Hematopoietic multipotent progenitor cell treated with erythropoietin and hydrocortisone succinate and interleukin-3 and kit ligand, for 4 days (in vitro differentiated cells): ENCODE results near the gene C1RL.
"Not testable (repeated sequence)": the region's sequence is repeated elsewhere in the genome, so short reads cannot be mapped to it uniquely, and the experiment has no call there.

Experiments used
- DNase-seq: peaks from one replicate; pipeline ENCODE4 v3.0.0-alpha.2; 2015

C1RL gene

DNA sequence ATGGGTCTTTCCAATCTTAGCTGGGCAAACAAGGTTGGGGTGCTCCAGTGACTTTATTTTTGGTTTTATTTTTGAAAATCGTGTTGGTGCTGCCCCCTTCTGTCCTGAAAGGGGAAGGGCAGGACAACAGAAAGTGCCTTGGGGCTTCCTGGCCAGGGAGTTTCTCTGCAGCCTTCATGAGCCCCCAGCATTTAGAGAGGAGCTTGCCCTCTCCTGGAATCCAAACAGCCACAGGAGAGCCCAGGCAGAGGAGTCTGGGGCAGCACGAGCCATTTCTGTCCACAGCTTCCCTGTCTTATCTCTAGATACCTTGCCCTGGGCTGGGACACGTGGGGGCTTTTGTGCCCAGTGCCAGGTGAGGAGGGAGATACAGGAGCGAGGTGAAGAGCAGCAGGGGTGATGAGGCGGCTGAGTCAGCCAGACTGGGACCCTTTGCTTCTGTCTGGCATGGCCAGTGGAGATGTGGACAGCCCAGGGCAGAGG is 4.4 kb upstream of the C1RL start:
- DNase-seq = peak; percentile 73

DNA sequence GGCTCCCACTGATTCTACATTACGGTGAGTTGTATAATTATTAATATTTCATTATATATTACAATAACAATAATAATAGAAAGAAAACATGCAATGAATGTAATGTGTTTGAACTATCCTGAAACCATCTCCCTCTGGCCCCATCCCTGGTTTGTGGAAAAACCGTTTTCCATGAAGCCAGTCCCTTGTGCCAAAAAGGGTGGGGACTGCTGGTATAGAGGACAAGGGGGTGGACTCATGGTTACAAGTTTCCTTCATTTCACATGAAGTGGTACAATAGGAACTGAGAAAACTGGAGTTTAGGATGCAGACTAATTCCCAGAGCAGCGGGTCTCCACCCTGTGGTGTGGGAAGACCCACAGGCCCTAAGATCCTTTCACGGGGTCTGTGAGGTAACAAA is 3.0 kb upstream of the C1RL start:
- no peak for DNase-seq

DNA sequence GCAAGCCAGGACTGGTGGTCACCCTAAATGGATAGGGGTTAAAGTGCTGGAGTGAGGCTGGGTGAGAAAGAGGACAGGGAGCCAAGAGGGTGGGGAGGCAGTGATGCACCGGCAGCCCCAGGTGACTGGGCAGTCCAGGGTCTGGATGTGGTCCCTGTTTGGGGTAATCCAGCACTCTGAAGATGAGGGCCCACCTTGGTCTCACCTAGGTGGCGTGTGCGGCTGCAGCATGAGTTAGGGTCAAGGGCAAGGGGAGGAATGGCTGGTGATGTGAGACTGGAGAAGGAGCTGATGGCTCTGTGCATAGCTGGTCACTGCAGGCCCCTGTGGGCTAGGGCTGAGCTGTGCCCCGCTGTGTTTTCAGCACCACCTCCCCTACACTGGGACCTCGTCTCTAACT is 1.6 kb upstream of the C1RL start:
- DNase-seq = no peak

DNA sequence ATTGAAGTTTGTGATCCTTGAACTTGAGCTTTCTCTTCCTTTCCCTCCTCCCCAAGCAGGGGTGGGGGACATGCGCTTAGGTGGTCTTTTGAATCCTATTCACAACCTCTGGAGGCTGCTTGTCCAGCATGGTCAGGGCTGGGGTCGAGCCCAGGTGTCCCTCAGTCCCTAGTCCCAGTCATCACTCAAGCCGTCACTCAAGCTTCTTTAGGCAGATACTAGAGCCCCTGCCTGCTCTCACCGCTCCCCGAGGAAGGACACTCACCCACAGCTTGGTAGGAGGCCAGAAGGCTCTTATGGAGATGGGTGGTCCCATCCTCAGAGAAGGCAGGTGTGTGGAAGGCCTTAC is 532 bp upstream of the C1RL start:
- no peak for DNase-seq

DNA sequence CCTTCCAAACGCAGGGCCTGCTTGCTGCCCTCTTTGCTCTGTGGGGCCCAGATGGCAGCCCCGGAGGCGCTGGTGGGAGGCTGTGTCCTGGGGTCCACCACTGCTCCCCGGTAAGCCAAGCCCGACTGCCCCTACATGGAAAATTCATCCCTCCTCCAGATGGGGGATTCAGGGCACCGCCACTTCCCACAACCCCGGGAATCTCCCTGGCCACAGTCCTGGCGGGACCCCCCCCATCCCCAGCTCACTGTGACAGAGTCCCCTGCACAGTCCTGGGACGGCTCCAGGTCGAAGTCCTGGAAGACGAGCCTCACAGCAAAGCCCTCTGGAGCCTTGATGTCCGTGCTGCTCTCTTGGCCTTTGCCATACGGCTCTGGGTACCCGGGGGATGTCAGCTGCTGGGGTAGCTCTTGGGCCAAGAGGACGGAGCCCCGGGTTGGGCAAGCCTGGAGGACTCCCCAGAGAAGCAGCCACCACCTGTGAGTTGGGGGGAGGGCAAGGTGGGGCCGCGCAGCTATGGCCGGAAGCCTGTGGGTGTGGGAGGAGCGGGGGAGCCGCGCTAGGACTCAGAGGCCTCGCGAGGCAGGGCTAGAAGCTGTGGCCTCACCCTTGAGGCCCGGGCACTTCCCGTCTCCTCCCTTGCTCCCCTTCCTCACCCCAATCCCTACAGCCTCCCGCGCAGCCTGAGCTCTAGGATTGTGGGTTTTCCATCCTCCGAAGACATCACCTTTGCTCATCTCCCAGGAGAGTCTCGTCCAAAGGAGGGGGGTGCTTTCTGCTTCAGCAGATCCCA is 815 bp downstream of the C1RL start:
- DNase-seq = peak; percentile 93

DNA sequence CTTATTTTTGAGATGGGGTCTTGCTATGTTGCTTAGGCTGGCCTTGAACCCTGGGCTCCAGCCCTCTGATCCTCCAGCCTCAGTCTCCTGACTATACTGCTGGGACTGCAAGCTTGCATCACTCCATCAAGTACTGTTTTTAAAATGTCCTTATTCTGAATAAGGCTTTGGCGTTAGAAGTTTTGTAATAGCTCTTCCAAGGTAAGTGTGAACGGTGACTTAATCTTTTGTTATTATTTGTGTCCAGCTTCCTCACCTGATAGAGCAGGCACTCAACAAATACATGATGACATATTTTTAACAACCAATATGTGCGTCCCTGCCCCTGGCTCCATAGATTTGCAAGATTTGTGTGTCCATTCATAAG is 1.4 kb downstream of the C1RL start:
- peak; percentile 45 for DNase-seq

DNA sequence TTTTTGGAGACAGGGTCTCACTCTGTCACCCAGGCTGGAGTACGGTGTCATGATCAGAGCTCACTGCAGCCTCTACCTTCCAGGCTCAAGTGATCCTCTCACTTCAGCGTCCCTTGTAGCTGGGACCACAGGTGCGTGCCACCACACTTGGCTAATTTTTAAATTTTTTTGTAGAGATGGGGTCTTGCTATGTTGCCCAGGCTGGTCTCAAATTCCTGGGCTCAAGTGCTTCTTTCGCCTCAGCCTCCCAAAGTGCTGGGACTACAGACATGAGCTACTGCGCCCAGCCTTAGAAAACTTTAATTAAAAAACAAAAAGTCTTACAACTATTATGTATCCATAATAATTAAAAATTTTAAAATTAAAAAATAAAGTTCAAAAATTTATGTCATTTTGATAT is 1.8 kb downstream of the C1RL start:
- DNase-seq = not testable (repeated sequence)

DNA sequence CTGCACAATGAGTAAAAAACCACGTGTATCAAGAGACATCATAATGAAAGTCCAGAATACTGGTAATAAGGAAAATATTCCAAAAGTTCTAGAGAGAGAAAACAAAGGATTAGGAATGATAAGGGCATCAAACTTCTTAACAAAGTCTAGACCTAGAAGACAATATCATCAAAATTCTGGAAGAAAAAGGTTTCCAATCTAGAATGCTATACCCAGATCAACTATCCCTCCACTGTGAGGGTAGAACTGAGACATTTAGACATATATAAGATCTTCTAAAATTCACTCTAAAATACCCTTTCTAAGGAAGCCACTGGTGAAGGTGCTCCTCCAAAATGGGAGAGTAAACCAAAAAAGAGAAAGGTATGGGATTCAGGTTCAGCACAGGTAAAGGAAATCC is 2.9 kb downstream of the C1RL start:
- no peak for DNase-seq

DNA sequence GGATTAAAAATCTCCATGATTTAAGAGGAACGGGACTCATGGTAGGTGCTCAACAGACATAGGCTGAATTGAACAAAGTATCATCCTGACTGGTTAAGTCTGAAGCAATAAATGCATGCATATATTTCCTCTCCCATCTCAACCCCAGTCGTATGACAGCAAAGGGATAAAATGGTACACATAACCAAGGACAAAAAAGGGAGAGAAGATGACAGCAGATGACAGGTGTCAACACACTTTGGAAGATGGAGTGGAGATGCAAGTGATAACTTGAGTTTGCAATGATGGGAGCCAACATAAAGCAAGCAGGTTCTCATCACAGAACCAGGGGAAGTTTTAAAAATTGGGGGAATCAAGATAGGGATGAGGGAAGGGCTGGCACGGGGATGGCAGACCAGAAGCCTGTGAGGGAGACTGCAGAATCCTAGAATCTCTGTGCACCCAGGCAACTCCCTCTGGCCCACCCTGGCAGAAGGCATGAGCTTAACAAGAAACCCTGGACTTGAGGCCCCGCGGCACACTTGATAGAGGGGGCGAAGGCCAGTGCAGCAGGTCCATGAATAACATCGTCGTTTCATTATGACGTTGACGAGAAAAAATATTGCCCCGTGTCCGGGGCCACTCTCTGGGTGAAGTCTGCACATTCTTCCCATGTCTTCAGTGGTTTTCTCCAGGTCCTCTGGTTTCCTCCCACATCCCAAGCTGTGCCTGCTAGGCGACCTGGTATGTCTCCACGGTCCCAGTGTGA is 5.0 kb downstream of the C1RL start:
- DNase-seq = no peak

DNA sequence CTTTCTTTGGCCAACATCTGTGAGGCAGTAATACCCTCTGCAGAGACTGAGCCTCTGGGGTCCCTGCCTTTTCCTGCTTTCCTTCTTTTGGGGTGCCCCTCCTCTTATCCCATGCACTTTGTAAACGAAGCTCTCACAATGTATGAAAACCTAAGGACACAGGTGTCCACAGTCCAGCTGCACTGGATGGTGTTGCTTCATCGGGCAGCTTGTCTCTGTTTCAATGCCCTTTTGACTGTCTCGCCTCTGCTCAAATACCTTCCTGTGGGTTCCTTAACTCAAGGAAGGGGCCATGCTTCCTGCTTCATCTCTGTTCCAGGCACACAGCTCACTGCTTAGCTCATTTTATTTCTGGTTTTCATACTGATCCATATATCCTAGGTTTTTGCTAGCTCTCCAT is 6.4 kb downstream of the C1RL start:
- no peak for DNase-seq

DNA sequence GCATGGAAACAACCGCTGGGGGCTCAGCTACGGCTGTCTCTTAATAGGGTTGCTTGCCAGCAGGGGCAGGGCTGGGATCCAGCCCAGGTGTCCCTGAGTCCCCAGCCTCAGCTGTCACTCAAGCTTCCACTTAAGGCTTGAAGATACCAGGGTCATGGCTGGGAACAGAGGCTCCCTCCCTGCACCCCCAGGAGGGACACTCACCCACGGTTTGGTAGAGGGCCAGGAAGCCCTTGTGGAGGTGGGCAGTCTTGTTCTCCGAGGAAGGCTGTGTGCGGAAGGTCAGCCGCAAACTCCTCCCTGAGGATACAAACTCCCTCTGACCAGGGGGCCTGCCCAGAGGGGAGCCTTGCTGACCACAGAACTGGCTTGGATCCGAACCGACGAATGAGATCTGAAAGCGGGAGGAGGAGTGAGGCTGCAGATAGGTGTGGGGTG is 7.3 kb downstream of the C1RL start:
- DNase-seq = no peak

DNA sequence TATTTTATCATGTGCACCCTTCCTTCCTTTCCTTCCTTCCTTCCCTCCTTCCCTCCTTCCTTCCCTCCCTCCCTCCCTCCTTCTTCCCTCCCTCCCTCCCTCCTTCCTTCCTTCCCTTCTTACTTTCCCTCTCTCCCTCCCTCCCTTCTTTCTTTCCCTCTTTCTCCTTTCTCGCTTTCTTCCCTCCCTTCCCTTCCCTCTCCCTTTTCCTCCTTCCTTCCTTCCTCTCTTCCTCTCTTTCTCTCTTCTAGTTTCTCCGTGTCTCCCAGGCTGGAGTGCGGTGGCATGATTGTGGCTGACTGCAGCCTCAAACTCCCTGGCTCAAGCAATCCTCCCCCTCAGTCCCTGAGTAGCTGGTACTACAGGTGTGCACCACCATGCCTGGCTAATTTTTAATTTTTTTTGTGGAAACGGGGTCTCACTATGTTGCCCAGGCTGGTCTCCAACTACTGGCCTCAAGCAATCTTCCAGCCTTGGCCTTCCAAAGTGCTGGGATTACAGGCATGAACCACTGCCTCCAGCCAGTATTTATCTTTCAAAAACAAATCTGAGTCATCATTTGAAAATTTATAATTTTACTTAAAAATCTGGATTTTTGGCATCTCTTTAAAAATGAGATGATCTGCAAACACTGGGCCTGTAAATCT is 7.8 kb downstream of the C1RL start:
- no peak for DNase-seq

DNA sequence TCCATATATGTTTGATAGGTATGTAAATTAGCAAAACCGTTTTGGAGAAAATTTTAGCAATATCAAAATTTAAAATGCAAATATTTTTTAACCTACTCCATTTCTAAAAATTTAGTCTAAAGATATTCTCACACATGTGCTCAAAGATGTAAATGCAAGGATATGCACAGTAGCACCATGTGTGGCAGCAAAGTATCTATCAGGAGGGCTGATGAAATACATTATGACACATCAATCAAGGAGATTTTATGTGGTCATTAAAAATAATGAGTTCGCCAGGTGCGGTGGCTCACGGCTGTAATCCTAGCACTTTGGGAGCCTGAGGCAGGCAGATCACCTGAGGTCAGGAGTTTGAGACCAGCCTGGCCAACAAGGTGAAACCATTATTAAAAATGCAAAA is 8.8 kb downstream of the C1RL start:
- no peak for DNase-seq

DNA sequence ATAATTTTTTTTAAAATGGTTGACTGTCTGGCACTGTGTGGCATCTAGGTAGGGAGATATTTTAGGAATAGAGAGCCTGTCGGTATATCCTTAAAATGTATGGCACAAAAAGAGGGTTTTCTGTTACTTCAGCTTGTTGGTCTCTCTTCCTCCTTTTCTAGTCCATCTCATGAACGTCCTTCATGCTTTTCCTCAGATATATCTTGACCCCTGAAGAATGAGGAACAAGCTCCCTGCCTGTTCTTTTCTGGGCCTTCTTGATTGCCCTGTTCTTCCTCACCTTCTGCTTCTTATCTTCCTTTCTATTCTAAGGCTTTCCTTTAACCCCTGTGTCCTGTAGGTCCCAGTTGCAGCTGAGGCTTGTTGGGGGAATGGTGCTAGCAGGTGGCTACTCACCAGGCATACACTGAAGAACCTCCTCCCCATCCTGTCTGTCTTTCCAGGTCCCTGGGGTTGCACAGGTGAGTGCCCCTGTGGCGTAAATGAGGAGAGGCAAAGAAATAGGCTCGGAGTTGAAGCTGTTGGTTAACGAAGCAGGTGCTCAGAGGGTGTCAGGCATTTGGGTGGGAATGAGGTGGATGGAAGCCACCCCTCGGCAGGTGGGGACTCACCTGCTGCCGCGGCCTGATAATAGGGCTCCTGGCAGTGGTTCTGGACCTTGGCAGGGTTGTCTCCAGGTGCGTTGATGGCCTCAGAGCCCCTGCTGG is 9.6 kb downstream of the C1RL start:
- peak; percentile 15 for DNase-seq

DNA sequence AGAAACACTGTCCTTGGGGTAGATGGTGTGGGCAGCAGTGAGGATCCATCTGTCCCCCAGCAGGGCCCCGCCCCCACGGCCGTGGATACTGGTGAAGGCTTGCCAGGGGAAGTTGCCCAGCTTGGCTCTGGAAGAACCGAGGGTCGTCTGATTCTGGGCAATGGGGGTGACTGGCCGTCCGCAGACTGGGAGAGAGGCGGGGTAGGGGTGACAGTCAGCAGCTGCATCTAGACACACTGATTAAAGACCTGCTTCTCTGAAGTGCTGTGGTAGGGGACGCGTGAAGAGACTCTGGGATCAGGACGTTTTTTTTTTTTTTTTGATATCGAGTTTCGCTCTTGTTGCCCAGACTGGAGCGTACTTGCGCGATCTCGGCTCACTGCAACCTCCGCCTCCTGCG is 12.0 kb downstream of the C1RL start:
- no peak for DNase-seq

DNA sequence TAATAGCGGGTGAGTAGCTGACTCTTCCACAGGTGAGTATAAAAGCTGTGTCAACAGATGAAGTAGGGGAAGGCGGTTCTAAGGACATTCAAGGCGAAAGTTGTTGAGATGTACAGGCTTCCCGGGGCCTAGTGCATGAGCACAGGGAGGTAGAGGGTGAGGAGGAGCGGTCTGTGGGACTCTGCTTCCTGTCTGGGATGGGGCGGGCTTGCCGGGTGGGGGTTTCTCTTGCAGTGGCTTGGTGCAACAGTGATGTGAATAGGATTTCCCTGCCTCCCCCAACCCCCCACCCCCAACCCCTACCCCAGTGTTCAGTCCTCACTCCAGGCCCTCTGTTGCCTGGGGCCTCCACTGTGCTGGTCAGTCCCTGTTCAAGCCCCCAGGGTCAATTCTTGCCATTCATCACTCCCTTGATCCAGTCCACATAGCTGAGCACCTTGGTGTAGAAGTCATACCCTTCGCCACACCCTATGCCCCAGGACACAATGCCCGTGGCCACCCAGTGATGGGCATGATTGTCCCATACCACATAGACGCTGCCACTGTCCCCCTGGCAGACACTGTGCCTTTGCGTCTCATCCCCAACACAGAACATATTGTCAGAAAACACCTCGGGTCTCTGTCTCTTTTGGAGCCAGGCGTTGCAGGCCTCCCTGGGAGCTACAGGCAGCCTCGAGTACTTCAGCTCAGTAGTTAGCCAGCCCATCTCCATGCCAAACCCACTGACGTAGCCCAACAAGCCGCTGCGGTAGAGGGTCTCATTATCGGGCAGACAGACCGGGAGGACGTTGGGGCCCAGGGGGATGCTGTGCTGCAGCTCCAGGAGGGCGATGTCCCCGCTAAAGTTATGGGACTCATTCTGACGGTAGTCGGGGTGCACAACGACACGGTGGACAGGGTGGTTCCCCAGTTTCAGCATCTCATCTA is 12.7 kb downstream of the C1RL start:
- no peak for DNase-seq

DNA sequence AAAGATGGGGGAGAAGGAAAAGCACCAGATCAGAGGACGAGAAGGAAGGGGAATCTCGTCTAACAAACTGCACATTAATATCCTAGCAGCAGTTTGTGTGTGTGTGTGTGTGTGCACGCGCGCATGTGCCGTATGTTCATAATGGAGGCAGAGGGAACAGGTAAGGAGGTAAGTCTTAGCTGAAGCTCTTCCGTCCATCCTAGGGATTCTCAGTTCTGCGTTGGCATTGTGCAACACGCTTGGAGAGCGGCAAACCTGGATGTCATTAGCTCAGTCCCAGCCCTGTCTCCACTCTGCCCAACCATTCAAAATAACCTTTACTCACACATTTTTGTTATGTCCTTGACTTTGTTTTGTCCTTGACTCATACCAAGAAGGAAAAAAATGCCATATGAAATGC is 15.1 kb downstream of the C1RL start:
- no peak for DNase-seq

DNA sequence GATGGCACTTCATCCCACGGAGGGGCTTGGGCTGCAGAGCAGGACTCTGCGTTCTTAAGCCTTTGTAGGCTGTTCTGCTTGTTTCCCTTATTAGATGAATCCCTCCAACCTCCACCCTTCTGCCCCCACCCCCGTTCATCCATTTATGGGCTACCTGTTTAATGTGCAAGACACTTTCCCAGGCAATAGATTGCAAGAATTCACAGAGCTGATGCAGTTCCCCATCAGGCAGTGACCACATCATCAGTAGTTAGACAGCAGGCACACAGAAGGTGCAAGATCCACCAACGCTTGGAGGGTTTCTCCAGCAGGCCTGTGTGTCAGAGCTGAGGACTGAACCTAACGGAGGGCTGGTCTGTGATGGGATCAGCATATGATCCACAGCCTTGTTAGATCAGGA is 15.5 kb downstream of the C1RL start:
- DNase-seq = no peak

DNA sequence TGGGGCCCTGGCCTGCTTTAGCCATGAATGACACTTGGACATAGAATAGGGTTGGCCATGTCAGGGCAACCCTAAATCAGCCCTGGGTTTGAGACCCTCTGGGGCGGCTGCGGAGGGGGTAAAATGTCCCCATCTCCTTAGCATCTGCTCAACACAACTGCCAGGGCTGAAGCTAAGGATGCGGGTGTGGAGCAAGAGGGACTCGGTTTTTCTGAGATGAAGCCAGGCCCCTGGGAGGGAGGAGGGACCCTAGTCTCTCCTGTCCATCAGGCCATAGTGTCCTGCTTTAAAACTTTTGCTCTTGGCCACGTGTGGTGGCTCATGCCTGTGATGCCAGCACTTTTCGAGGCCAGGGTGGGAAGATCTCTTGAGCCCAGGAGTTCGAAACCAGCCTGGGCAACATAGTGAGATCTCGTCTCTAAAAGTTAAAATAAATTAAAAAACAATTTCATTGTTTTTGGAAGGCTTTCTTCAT is 16.0 kb downstream of the C1RL start:
- no peak for DNase-seq

DNA sequence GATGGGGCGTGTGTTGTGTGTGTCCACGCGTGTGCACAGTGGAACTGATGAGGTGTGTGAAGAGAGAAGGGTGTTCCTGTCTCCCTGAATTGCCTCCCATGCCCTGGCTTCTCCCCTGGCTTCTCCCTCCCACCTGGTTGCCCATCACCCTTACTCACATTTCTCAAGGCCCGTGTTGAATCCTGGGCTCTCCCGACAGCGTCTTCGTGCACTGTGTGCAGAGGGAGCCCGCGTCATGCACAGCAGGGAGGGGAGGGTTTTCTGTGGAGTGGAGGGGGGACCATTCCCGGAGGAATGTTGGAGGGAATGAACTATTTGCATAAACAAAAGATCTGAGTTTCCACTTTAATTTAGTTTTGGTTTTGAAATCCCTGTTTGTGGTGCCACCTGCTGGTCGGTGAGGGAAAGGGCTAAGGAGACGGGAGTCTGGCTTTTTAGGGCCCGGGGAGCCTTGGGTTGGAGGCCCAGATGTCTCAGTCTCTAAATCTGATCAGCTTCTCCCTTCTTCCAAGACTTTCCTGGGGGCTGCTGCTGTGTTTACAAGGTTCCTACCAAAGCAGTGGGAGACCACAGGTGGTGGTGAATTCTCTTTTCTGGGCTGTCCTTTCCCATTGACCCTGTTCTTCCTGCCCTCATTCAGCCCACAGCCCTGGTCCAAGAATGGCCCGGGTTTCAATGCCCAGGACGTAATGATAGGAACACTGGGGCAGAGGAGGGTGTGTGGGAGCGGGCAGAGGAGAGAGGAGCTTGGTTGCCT is 16.6 kb downstream of the C1RL start, which contains the start of gene C1R:
Gene C1R, minus strand, starts transcription at position 217 of the 757 bp plus-strand sequence. Its CDS starts 57 bp downstream, at position 160.
- peak; percentile 77 for DNase-seq

DNA sequence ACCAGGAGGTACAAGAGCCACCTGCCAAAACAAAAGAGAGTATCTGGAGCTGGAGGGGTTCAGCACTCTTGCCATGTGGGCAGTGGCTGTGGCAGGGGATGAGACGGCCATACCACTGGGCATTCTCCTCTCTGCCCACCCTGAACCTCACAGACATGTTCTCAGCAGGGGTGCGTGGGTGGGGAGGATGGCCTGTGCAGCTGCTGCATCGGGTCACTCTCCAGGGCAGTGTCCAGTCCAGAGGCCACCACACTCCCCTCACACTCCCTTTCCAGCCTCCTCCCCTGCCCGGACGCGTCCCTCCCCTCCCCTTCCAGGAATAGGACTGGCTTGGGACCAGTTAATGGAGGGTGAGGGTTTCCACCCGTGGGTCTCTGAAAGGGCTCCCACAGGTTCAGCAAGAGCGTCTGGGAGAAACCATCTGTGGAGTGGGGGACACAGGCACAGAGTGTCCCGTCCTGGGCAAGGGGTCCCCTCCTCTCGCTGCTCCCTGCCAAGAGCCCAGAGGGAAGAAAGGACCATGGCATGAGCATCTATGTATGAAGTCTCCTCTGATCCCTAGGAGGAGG is 17.3 kb downstream of the C1RL start:
- DNase-seq = no peak
